Common myeloid progenitor, CD34-positive (primary cell): ENCODE results near the gene CD99.

ENCODE experiments used
- CTCF ChIA-PET: fragments of 350-600 bp; sonication (Branson Sonifier 250); formaldehyde crosslinking; loops from one replicate; lab custom pipeline; 2021; ENCODE audit warnings: antibody characterized with exemption; lab: Charles Lee
- POLR2A ChIA-PET: fragments of 350-600 bp; sonication (Branson Sonifier 250); formaldehyde crosslinking; loops from one replicate; lab custom pipeline; 2021; ENCODE audit warnings: antibody characterized with exemption; lab: Charles Lee
- DNase-seq, 3 donors: peaks; one replicate each; pipeline versions ENCODE4 v3.0.0 to v3.0.0-alpha.2; 2013
- H3K27ac ChIP-seq, 2 experiments: 1 replicate in 1 of 2; 2 replicates in 1 of 2; pipeline ENCODE4 v1.7.0; 2013; ENCODE audit warnings: inconsistent platforms in 2 of 2, low read length in 2 of 2, mild to moderate bottlenecking in 2 of 2, low read depth in 1 of 2, moderate library complexity in 1 of 2; ENCODE audit not compliant: severe bottlenecking in 2 of 2, insufficient read depth in 1 of 2, poor library complexity in 1 of 2
- H3K27me3 ChIP-seq, 5 experiments: replicated peaks in 2 of 5; 1 replicate in 3 of 5; 2 replicates in 2 of 5; pipeline versions ENCODE4 v1.6.1 to v1.7.0; 2013; ENCODE audit warnings: low read length in 4 of 5, mild to moderate bottlenecking in 2 of 5, moderate library complexity in 2 of 5, inconsistent platforms in 1 of 5; ENCODE audit not compliant: insufficient read depth in 5 of 5, control insufficient read depth in 4 of 5
- H3K36me3 ChIP-seq, 4 experiments: 1 replicate in 2 of 4; 2 replicates in 2 of 4; pipeline versions ENCODE4 v1.6.1 to v1.7.0; 2013; ENCODE audit warnings: low read length in 3 of 4, control low read depth in 1 of 4, mild to moderate bottlenecking in 1 of 4; ENCODE audit not compliant: control insufficient read depth in 4 of 4, insufficient read depth in 4 of 4
- H3K4me1 ChIP-seq, 4 experiments: 1 replicate in 3 of 4; 2 replicates in 1 of 4; pipeline versions ENCODE4 v1.6.1 to v1.7.1; 2013; ENCODE audit warnings: low read length in 3 of 4, mild to moderate bottlenecking in 3 of 4, control low read depth in 1 of 4, inconsistent platforms in 1 of 4, moderate library complexity in 1 of 4; ENCODE audit not compliant: control insufficient read depth in 4 of 4, insufficient read depth in 4 of 4; ENCODE audit errors: control extremely low read depth in 1 of 4
- H3K4me3 ChIP-seq, 7 experiments: 1 replicate in 4 of 7; 2 replicates in 3 of 7; pipeline versions ENCODE4 v1.5.1 to v1.7.0; 2013; ENCODE audit warnings: mild to moderate bottlenecking in 7 of 7, low read length in 6 of 7, moderate library complexity in 6 of 7, inconsistent platforms in 2 of 7, low read depth in 2 of 7, control low read depth in 1 of 7; ENCODE audit not compliant: insufficient read depth in 4 of 7, control insufficient read depth in 1 of 7; ENCODE audit errors: extremely low read depth in 1 of 7
- H3K9me3 ChIP-seq, 5 experiments: 1 replicate in 4 of 5; 2 replicates in 1 of 5; pipeline versions ENCODE4 v1.6.1 to v1.7.1; 2013; ENCODE audit warnings: low read length in 4 of 5, mild to moderate bottlenecking in 2 of 5, inconsistent platforms in 1 of 5, low read depth in 1 of 5, moderate library complexity in 1 of 5; ENCODE audit not compliant: control insufficient read depth in 4 of 5, insufficient read depth in 2 of 5; ENCODE audit errors: control extremely low read depth in 1 of 5
- WGBS: methylation state at CpG from one replicate; pipeline ENCODE4 v1.1.5; 2013; ENCODE audit not compliant: insufficient coverage; 5-methylcytosine and 5-hydroxymethylcytosine counted together

Gene CD99

DNA sequence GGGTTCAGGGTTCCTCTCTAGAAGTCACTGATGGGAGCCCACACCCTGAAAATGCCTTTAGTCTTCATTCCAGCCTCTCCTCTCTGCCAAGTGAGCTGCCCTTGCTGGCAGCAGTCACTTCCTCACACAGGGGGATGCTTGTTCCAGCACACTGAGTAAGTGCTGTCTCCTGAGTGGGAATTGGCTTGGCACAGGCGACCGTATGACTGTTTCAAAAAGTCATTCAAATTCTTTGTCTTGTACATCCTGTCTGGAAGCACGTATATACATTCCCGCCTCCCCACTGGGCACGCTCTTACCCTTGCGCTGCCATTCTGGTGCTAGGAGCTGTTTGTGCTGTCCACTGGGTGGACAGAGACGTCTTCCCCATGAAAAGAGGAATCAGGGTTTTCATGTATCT is 40.2 kb upstream of the CD99 start:
- H3K4me1 ChIP-seq = no peaks in the 10 kb centered on the region
- CTCF ChIA-PET = no interaction called here
- H3K4me3 ChIP-seq = no peak overlapping the region
- H3K27me3 ChIP-seq = no peaks in the 10 kb centered on the region
- DNase-seq = no peak
- 81% methylated on average over 7 of the region's 7 CpGs for WGBS
- POLR2A ChIA-PET = no interaction called here
- no peak overlapping the region for H3K27ac ChIP-seq
- H3K9me3 ChIP-seq = no peaks in the 10 kb centered on the region
- peaks cover 0 to 48% (median 23%) of the 10 kb centered on the region in 4 experiments for H3K36me3 ChIP-seq

DNA sequence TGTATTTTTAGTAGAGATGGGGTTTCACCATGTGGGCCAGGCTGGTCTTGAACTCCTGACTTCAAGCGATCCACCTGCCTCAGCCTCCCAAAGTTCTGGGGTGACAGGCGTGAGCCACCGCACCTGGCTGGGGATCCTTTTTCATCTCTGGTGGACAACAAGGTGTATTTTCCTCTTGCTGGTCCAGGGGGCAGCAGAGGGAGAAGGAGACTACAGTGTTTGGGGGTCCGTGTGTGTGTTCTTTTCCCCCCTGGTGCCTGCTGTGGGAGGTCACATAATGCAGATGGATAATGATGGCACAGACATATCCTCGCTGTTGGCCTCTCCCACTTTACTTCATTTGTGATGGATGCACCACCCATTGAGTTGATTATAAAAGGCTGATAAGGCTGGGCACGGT is 39.0 kb upstream of the CD99 start:
- ChIA-PET CTCF (no interaction called here), POLR2A (no interaction called here)
- Histone ChIP-seq H3K36me3 (peaks cover 0 to 42% (median 20%) of the 10 kb centered on the region in 4 experiments), H3K4me1 (no peaks in the 10 kb centered on the region), H3K9me3 (no peaks in the 10 kb centered on the region), H3K4me3 (no peak overlapping the region), H3K27me3 (no peaks in the 10 kb centered on the region), H3K27ac (no peak overlapping the region)
- WGBS = 94% methylated on average over 4 of the region's 6 CpGs
- peak in 1 of 3 donors; percentile 23 for DNase-seq

DNA sequence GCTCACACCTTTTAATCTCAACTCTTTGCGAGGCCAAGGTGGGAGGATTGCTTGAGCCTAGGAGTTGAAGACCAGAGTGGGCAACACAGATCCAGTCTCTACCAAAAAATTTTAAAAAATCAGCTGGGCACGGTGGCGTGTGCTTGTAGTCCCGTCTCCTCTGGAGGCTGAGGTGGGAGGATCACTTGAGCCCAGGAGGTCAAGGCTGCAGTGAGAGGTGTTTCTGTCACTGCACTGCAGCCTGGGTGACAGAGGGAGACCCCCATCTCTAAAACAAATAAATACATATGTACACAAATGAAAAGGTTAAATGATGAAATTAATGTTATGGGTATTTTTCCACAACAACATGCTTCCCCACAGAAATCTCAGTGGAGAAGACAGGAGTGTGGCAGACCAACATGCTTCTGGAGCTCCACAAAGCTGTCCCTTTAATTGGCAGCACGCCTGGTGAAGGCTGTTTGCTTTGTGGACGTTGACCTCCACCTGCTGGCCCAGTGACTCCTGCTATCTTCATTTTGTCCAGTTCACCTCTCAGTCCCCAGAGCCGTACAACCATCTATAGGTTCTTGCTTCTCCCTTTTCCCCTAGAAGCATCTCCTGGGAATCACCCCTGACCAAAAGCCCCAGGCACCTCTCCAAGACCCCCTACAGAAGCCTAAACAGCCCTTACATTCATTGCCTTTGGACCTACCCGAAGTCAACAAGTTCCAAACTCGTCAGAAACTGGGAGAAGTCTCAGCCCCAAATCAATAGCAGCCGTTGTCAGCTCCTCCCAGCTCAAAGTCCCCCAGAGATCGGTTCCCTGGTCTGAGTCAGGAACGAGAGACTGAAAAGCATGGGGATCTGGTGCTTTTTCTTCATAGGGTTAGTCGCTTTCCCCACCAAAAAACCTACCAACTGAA is 36.4 kb upstream of the CD99 start:
- peaks cover 0 to 21% (median 9%) of the 10 kb centered on the region in 4 experiments for H3K36me3 ChIP-seq
- H3K9me3 ChIP-seq = no peaks in the 10 kb centered on the region
- H3K4me3 ChIP-seq = no peak overlapping the region
- peaks cover 0 to 6% (median 3%) of the 10 kb centered on the region in 4 experiments for H3K4me1 ChIP-seq
- no peaks in the 10 kb centered on the region for H3K27me3 ChIP-seq
- ChIA-PET CTCF (no interaction called here), POLR2A (no interaction called here)
- 99% methylated on average over 10 of the region's 13 CpGs for WGBS
- DNase-seq = no peak
- H3K27ac ChIP-seq = no peak overlapping the region

DNA sequence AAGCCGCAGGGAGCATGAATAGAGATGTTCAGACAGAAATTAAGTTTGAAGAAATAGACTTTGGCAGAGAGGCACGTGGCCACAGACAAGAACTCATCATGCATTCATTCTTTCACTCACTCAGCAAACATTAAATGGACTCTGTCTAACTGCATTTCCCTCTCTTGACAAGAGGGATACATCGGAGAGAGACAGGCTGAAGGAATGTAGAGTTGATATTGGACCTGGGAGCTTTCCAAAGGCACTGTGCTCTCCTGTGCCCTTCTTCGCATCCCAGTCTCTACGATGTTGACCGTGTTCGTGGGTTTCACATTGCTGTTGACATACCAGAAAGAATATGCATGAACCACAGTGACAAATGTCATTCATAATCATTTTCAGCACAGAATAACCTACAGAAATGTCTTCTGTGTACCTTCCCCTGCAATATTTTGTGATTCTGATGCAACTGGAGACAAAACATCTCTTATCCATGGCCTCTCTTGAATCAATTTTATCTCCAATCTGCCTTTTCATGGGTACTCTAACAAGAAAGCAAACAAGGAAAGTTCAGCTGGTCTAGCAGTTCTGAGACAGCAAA is 34.7 kb upstream of the CD99 start:
- no peak for DNase-seq
- H3K4me3 ChIP-seq = no peak overlapping the region
- no peak overlapping the region for H3K27ac ChIP-seq
- 100% methylated on average over 6 of the region's 7 CpGs for WGBS
- ChIA-PET POLR2A (no interaction called here), CTCF (no interaction called here)
- no peaks in the 10 kb centered on the region for H3K27me3 ChIP-seq
- H3K36me3 ChIP-seq = peaks cover 0 to 17% (median 6%) of the 10 kb centered on the region in 4 experiments
- peaks cover 0 to 6% (median 3%) of the 10 kb centered on the region in 4 experiments for H3K4me1 ChIP-seq
- H3K9me3 ChIP-seq = no peaks in the 10 kb centered on the region

DNA sequence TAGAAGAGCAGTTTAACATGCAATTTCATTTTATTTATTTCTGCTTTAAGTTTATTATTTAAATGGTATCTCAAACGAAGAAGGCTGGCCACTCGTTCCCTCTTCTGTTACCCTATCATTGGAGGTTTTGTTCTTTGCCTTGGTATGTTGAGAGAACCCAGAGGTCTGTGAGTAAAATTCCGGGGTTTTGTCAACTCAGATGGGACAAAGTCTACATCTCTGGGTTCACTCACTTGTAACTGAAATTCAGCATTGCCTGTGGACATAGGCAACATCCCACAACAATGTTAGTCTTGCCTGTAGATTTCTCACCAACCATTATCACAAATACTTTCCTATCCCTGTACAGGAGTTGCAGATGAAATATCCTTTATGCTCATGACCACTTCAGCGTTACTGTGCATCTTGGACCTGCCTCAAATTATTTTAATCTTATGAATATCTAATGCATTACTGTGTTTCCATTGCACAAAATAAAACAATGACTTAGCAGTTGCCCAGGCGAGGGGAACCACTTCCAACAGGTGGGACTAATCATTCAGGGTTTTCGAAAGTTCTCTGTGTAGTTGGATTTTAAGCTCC is 33.5 kb upstream of the CD99 start:
- Histone ChIP-seq H3K27ac (no peak overlapping the region), H3K36me3 (peaks cover 0 to 17% (median 5%) of the 10 kb centered on the region in 4 experiments), H3K27me3 (no peaks in the 10 kb centered on the region), H3K4me3 (no peak overlapping the region), H3K9me3 (no peaks in the 10 kb centered on the region), H3K4me1 (peaks cover 0 to 6% (median 3%) of the 10 kb centered on the region in 4 experiments)
- WGBS = 100% methylated on average over 1 of the region's 6 CpGs
- CTCF ChIA-PET = no interaction called here
- DNase-seq = no peak
- POLR2A ChIA-PET = no interaction called here

DNA sequence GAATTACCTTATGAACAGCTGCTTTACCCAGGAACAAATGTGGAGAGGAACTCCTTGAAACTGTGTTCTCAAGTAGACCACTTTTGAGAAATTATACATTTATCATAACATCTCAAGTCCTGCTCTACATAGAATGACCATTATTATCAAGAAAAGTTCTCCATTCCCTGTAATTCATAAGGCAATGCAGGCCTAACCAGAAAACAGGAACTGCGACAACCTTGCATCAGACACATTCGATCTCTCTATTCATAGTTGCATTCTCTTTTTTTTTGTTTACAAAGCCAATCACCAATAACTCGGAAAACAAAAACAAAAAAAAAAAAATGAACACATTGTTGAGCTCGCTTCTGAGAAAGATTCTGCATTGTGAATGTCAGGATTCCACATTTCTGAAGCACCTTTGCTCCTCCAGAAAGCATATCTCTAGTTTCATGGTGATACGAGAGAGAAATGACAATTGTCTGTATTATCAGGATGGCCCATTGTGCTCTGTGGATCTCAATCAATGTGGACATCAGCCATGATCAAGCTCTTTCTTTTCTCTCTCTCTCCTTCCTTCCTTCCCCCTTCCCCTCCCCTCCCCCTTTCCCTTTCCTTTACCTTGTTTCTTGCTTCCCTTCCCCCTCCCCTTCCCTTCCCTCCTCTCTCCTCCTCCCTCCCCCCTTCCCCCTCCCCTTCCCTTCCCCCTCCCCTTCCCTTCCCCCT is 32.4 kb upstream of the CD99 start:
- Histone ChIP-seq H3K36me3 (peaks cover 0 to 16% (median 5%) of the 10 kb centered on the region in 4 experiments), H3K4me1 (peaks cover 0 to 6% (median 3%) of the 10 kb centered on the region in 4 experiments), H3K27me3 (no peaks in the 10 kb centered on the region), H3K9me3 (no peaks in the 10 kb centered on the region), H3K27ac (no peak overlapping the region), H3K4me3 (no peak overlapping the region)
- DNase-seq = peak; percentile 10 to 37 (median 34)
- WGBS = 63% methylated on average over 2 of the region's 5 CpGs
- ChIA-PET POLR2A (no interaction called here), CTCF (no interaction called here)
